ENCODE results near the gene MAP1S. TPM values are rescaled to one million over a fixed set of nuclear protein-coding genes. Genes with fewer than 3 reads are reported as not detected.

Gene MAP1S
- total and polyA plus RNA-seq, 2 of the 13 experiments (the other 11 are each of a cell fraction or from before 2014, with no cell fraction given), result 3.8 to 7.3 TPM

DNA sequence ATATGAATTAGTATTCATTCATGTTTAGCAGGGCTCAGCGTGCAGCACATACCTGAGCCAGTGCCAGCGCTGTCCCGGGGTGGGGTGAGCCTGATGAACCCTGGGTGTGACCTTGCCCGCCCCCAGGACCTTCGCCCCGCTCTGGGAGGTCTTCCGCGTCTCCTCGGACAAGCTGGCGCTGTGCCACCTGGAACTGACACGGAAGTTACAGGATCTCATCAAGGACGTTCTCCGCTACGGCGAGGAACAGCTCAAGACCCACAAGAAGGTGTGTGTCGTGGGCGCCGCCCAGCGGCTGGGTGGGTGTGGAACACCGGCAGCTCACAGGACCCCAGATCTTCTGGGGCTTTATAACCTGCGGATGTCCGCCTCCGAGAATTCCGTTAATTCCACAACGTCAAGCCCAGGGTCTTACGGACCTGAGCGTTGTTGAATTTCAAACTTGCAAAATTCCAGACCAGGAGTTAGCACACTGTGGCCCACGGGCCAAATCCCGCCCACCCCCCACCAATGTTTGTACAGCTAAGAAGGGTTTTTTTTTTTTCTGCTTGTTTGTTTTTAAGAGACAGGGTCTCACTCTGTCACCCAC, 47.4 kb downstream of the MAP1S start (continued):
- TF ChIP-seq SOX13 (IDR thresholded peaks at IDR 0.05), result no peak
- TF ChIP-seq SOX13 (CRISPR knock-in tag; conservative IDR thresholded peaks at IDR 0.05 in 1 of 2, IDR thresholded peaks at IDR 0.05 in 1 of 2), result no peak
- TF ChIP-seq RFXANK (CRISPR knock-in tag; IDR thresholded peaks at IDR 0.05), result no peak
- no peak for TF ChIP-seq NAIF1 (CRISPR knock-in tag; IDR thresholded peaks at IDR 0.05; ENCODE audit: borderline replicate concordance)
- TF ChIP-seq TOPORS (CRISPR knock-in tag; IDR thresholded peaks at IDR 0.05), result no peak
- TF ChIP-seq, protein P1, sequence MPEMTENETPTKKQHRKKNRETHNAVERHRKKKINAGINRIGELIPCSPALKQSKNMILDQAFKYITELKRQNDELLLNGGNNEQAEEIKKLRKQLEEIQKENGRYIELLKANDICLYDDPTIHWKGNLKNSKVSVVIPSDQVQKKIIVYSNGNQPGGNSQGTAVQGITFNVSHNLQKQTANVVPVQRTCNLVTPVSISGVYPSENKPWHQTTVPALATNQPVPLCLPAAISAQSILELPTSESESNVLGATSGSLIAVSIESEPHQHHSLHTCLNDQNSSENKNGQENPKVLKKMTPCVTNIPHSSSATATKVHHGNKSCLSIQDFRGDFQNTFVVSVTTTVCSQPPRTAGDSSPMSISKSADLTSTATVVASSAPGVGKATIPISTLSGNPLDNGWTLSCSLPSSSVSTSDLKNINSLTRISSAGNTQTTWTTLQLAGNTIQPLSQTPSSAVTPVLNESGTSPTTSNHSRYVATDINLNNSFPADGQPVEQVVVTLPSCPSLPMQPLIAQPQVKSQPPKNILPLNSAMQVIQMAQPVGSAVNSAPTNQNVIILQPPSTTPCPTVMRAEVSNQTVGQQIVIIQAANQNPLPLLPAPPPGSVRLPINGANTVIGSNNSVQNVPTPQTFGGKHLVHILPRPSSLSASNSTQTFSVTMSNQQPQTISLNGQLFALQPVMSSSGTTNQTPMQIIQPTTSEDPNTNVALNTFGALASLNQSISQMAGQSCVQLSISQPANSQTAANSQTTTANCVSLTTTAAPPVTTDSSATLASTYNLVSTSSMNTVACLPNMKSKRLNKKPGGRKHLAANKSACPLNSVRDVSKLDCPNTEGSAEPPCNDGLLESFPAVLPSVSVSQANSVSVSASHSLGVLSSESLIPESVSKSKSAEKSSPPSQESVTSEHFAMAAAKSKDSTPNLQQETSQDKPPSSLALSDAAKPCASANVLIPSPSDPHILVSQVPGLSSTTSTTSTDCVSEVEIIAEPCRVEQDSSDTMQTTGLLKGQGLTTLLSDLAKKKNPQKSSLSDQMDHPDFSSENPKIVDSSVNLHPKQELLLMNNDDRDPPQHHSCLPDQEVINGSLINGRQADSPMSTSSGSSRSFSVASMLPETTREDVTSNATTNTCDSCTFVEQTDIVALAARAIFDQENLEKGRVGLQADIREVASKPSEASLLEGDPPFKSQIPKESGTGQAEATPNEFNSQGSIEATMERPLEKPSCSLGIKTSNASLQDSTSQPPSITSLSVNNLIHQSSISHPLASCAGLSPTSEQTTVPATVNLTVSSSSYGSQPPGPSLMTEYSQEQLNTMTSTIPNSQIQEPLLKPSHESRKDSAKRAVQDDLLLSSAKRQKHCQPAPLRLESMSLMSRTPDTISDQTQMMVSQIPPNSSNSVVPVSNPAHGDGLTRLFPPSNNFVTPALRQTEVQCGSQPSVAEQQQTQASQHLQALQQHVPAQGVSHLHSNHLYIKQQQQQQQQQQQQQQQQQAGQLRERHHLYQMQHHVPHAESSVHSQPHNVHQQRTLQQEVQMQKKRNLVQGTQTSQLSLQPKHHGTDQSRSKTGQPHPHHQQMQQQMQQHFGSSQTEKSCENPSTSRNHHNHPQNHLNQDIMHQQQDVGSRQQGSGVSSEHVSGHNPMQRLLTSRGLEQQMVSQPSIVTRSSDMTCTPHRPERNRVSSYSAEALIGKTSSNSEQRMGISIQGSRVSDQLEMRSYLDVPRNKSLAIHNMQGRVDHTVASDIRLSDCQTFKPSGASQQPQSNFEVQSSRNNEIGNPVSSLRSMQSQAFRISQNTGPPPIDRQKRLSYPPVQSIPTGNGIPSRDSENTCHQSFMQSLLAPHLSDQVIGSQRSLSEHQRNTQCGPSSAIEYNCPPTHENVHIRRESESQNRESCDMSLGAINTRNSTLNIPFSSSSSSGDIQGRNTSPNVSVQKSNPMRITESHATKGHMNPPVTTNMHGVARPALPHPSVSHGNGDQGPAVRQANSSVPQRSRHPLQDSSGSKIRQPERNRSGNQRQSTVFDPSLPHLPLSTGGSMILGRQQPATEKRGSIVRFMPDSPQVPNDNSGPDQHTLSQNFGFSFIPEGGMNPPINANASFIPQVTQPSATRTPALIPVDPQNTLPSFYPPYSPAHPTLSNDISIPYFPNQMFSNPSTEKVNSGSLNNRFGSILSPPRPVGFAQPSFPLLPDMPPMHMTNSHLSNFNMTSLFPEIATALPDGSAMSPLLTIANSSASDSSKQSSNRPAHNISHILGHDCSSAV (CRISPR knock-in tag; IDR thresholded peaks at IDR 0.05; ENCODE audit: borderline replicate concordance), result no peak
- TF ChIP-seq SIN3B (IDR thresholded peaks at IDR 0.05; ENCODE audit: low read length), result no peak
- 0 out of 2 replicates have a peak, but pooled peaks have one; percentile 45 for TF ChIP-seq IKZF5 (CRISPR knock-in tag; IDR thresholded peaks at IDR 0.05)
- TF ChIP-seq SMC3 (IDR thresholded peaks at IDR 0.05; ENCODE audit: low read length), result peak; percentile 58
- TF ChIP-seq SAFB2 (CRISPR knock-in tag; IDR thresholded peaks at IDR 0.05; ENCODE audit: borderline replicate concordance, low read depth), result peak; percentile 69; the same call in 1 of the 2 replicates
- peak; percentile 60; the same call in 1 of the 2 replicates for TF ChIP-seq PITX1 (CRISPR knock-in tag; IDR thresholded peaks at IDR 0.05)
- no peak for TF ChIP-seq ZNF138 (CRISPR knock-in tag; IDR thresholded peaks at IDR 0.05; ENCODE audit: low read depth)
- no peak for TF ChIP-seq RORA (CRISPR knock-in tag; IDR thresholded peaks at IDR 0.05)
- TF ChIP-seq STAG1 (CRISPR knock-in tag; IDR thresholded peaks at IDR 0.05), result peak; percentile 93
- TF ChIP-seq MBNL3 (CRISPR knock-in tag; conservative IDR thresholded peaks at IDR 0.05), result no peak
- TF ChIP-seq E2F2 (CRISPR knock-in tag; IDR thresholded peaks at IDR 0.05; ENCODE audit: borderline replicate concordance), result no peak
- no peak for TF ChIP-seq DNMT3B (CRISPR knock-in tag; conservative IDR thresholded peaks at IDR 0.05)
- TF ChIP-seq TFDP2 (CRISPR knock-in tag; IDR thresholded peaks at IDR 0.05), result no peak; the same call in 1 of the 2 replicates
- no peak for TF ChIP-seq ZNF382 (CRISPR knock-in tag; IDR thresholded peaks at IDR 0.05; ENCODE audit: borderline replicate concordance)
